ENCODE data around the gene STX16.
A peak's percentile ranks its signal among the peaks of the same experiment; 100 is the strongest.
"Not testable (repeated sequence)": the region's sequence is repeated elsewhere in the genome, so short reads cannot be mapped to it uniquely, and the experiment has no call there.

The STX16 gene

GRCh38 chr20:58636396-58636982 lies 14.6 kb upstream of the STX16 start:
- no peak for DNase-seq (ENCODE audit: extremely low read depth in 1 of 2, low read depth in 1 of 2)

- DNase-seq (ENCODE audit: extremely low read depth in 1 of 2, low read depth in 1 of 2), result no peak
Observed at GRCh38 chr20:58636983-58637421, 14.1 kb upstream of the STX16 start.

- no peak for DNase-seq (ENCODE audit: extremely low read depth in 1 of 2, low read depth in 1 of 2)
Observed at GRCh38 chr20:58637466-58638213, 13.4 kb upstream of the STX16 start.

GRCh38 chr20:58638467-58639181 lies 12.5 kb upstream of the STX16 start:
- DNase-seq (ENCODE audit: extremely low read depth in 1 of 2, low read depth in 1 of 2), result no peak

- DNase-seq (ENCODE audit: extremely low read depth in 1 of 2, low read depth in 1 of 2), result no peak
Observed at GRCh38 chr20:58639182-58640146, 11.6 kb upstream of the STX16 start.

- DNase-seq (ENCODE audit: extremely low read depth in 1 of 2, low read depth in 1 of 2), result no peak
Observed at GRCh38 chr20:58640446-58640845, 10.6 kb upstream of the STX16 start.

GRCh38 chr20:58642441-58642840 lies 8.6 kb upstream of the STX16 start:
- DNase-seq (ENCODE audit: extremely low read depth in 1 of 2, low read depth in 1 of 2), result no peak

GRCh38 chr20:58642896-58643295 lies 8.2 kb upstream of the STX16 start:
- DNase-seq (ENCODE audit: extremely low read depth in 1 of 2, low read depth in 1 of 2), result not testable (repeated sequence)

GRCh38 chr20:58645412-58645968 lies 5.6 kb upstream of the STX16 start:
- no peak for DNase-seq (ENCODE audit: extremely low read depth in 1 of 2, low read depth in 1 of 2)

GRCh38 chr20:58646257-58646656 lies 4.8 kb upstream of the STX16 start:
- DNase-seq (ENCODE audit: extremely low read depth in 1 of 2, low read depth in 1 of 2), result no peak

- no peak for DNase-seq (ENCODE audit: extremely low read depth in 1 of 2, low read depth in 1 of 2)
Observed at GRCh38 chr20:58646703-58647102, 4.4 kb upstream of the STX16 start.

- no peak for DNase-seq (ENCODE audit: extremely low read depth in 1 of 2, low read depth in 1 of 2)
Observed at GRCh38 chr20:58647162-58647795, 3.8 kb upstream of the STX16 start.

GRCh38 chr20:58647796-58648501 lies 3.1 kb upstream of the STX16 start:
- no peak for DNase-seq (ENCODE audit: extremely low read depth in 1 of 2, low read depth in 1 of 2)

- DNase-seq (ENCODE audit: extremely low read depth in 1 of 2, low read depth in 1 of 2), result not testable (repeated sequence)
Observed at GRCh38 chr20:58648502-58648825, 2.6 kb upstream of the STX16 start.

GRCh38 chr20:58649288-58650180 lies 1.5 kb upstream of the STX16 start:
- peak in 1 of 2 donors; percentile 19 for DNase-seq (ENCODE audit: extremely low read depth in 1 of 2, low read depth in 1 of 2)

GRCh38 chr20:58650181-58650775 lies 805 bp upstream of the STX16 start:
- DNase-seq (ENCODE audit: extremely low read depth in 1 of 2, low read depth in 1 of 2), result peak in 1 of 2 donors; percentile 21

GRCh38 chr20:58651559-58651945 lies 469 bp downstream of the STX16 start:
- DNase-seq (ENCODE audit: extremely low read depth in 1 of 2, low read depth in 1 of 2), result no peak

GRCh38 chr20:58651946-58652605 lies 993 bp downstream of the STX16 start:
- DNase-seq (ENCODE audit: extremely low read depth in 1 of 2, low read depth in 1 of 2), result peak in 1 of 2 donors; percentile 48
